ENCODE results near the gene MED27. TPM values are rescaled to one million over a fixed set of nuclear protein-coding genes. Genes with fewer than 3 reads are reported as not detected.

The MED27 gene
- total RNA-seq, 1 donor: 25.7 TPM

DNA sequence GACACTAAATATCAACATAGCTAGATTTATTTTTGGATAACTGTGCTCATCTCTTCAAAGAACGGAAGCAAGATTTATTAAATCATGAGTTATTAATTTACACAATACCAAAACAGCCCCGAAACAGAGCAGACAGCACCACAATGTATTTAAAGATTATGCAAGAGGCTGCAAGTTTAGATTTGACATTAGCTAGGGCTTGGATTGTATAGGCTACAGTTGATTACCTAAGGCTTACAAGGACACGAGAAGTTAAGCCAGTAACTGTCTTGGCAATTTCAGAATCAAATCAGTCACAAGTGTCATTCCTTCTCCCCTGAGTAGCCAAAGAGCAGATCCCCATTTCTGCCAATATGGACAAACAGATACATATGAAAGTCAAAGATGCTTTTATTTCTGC, 152.6 kb downstream of the MED27 start:
- Histone ChIP-seq H3K27ac (ENCODE audit: low read depth, low read length) (no peak overlapping the region), H4K20me1 (ENCODE audit: insufficient read depth, low read length) (peaks cover 37% of the 10 kb centered on the region), H3K4me1 (ENCODE audit: insufficient read depth, low read length) (no peaks in the 10 kb centered on the region), H3K36me3 (ENCODE audit: insufficient read depth, low read length) (no peaks in the 10 kb centered on the region), H3K9me3 (ENCODE audit: low read depth, low read length) (no peaks in the 10 kb centered on the region), H3K79me2 (ENCODE audit: insufficient read depth, low read length) (peaks cover 29% of the 10 kb centered on the region), H3K4me3 (ENCODE audit: insufficient read depth, low read length) (no peak overlapping the region), H3K27me3 (ENCODE audit: insufficient read depth, low read length) (no peaks in the 10 kb centered on the region), H2AFZ (ENCODE audit: low read length) (no peak overlapping the region), H3K4me2 (ENCODE audit: insufficient read depth, low read length) (no peak overlapping the region)
- no peak for DNase-seq (ENCODE audit: insufficient read length, low spot score, missing footprints)
- TF ChIP-seq, protein P1, sequence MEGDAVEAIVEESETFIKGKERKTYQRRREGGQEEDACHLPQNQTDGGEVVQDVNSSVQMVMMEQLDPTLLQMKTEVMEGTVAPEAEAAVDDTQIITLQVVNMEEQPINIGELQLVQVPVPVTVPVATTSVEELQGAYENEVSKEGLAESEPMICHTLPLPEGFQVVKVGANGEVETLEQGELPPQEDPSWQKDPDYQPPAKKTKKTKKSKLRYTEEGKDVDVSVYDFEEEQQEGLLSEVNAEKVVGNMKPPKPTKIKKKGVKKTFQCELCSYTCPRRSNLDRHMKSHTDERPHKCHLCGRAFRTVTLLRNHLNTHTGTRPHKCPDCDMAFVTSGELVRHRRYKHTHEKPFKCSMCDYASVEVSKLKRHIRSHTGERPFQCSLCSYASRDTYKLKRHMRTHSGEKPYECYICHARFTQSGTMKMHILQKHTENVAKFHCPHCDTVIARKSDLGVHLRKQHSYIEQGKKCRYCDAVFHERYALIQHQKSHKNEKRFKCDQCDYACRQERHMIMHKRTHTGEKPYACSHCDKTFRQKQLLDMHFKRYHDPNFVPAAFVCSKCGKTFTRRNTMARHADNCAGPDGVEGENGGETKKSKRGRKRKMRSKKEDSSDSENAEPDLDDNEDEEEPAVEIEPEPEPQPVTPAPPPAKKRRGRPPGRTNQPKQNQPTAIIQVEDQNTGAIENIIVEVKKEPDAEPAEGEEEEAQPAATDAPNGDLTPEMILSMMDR (IDR thresholded peaks at IDR 0.05; ENCODE audit: extremely low read depth, low read depth, low read length): no peak

DNA sequence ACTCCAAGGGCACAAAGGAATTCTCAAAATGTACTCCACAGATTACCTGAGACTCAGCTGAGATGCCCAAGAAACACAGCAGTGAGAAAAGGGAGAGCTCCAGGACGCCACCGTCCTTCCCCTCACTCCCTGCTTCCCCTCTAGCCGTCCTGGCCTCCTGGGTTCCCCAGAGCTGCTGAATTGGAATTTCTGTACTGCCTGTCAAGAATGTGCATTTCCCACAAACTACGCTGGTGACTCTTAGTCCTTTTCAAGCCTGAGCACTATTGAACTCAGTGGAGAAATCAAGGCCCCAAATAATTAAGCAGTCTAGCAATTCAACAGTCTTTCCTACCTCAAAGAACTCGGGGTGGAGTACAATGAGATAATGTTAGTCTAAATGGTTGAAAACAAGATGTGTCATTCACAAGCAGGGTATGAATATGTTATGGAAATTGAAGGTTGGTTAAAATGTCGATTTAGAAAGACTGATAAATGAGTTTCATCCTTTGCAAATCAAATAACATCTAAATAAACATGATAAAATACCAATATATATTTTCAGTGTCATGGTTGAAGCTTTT, 153.2 kb downstream of the MED27 start:
- TF ChIP-seq, protein P1 (IDR thresholded peaks at IDR 0.05; ENCODE audit: extremely low read depth, low read depth, low read length): no peak
- no peaks in the 10 kb centered on the region for H3K9me3 ChIP-seq (ENCODE audit: low read depth, low read length)
- H3K36me3 ChIP-seq (ENCODE audit: insufficient read depth, low read length): no peaks in the 10 kb centered on the region
- H3K4me1 ChIP-seq (ENCODE audit: insufficient read depth, low read length): no peaks in the 10 kb centered on the region
- peaks cover 24% of the 10 kb centered on the region for H3K79me2 ChIP-seq (ENCODE audit: insufficient read depth, low read length)
- peaks cover 34% of the 10 kb centered on the region for H4K20me1 ChIP-seq (ENCODE audit: insufficient read depth, low read length)
- DNase-seq (ENCODE audit: insufficient read length, low spot score, missing footprints): no peak
- no peak overlapping the region for H3K4me2 ChIP-seq (ENCODE audit: insufficient read depth, low read length)
- no peak overlapping the region for H2AFZ ChIP-seq (ENCODE audit: low read length)
- H3K4me3 ChIP-seq (ENCODE audit: insufficient read depth, low read length): no peak overlapping the region
- H3K27ac ChIP-seq (ENCODE audit: low read depth, low read length): no peak overlapping the region
- H3K27me3 ChIP-seq (ENCODE audit: insufficient read depth, low read length): no peaks in the 10 kb centered on the region

GRCh38 chr9:131925677-131926177, 153.9 kb downstream of the MED27 start:
- Histone ChIP-seq H3K27ac (ENCODE audit: low read depth, low read length) (no peak overlapping the region), H3K36me3 (ENCODE audit: insufficient read depth, low read length) (no peaks in the 10 kb centered on the region), H2AFZ (ENCODE audit: low read length) (no peak overlapping the region), H3K27me3 (ENCODE audit: insufficient read depth, low read length) (no peaks in the 10 kb centered on the region), H4K20me1 (ENCODE audit: insufficient read depth, low read length) (peaks cover 39% of the 10 kb centered on the region), H3K4me3 (ENCODE audit: insufficient read depth, low read length) (no peak overlapping the region), H3K79me2 (ENCODE audit: insufficient read depth, low read length) (peaks cover 26% of the 10 kb centered on the region), H3K4me2 (ENCODE audit: insufficient read depth, low read length) (no peak overlapping the region), H3K9me3 (ENCODE audit: low read depth, low read length) (no peaks in the 10 kb centered on the region), H3K4me1 (ENCODE audit: insufficient read depth, low read length) (no peaks in the 10 kb centered on the region)
- DNase-seq (ENCODE audit: insufficient read length, low spot score, missing footprints): no peak
- TF ChIP-seq, protein P1 (IDR thresholded peaks at IDR 0.05; ENCODE audit: extremely low read depth, low read depth, low read length): no peak

DNA sequence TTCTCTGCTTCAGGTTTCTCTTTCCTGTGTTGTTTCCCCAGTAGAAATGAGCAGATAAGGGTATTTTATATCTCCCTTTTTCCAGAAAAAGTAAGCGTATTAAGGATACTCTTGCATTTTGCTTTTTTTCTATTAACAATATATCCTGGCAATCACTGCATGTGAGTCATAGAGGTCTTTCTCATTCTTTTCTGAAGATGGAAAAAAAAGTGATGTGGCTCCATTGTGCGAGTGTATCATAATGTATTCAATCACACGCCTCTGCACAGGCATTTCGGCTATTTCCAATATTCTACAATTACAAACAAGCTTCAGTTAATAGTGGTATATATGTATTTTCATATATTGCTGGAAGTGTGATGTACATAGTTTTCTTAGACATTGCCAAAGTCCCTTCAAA, 155.9 kb downstream of the MED27 start:
- peaks cover 42% of the 10 kb centered on the region for H4K20me1 ChIP-seq (ENCODE audit: insufficient read depth, low read length)
- no peak overlapping the region for H3K4me2 ChIP-seq (ENCODE audit: insufficient read depth, low read length)
- no peak overlapping the region for H3K27ac ChIP-seq (ENCODE audit: low read depth, low read length)
- no peak overlapping the region for H2AFZ ChIP-seq (ENCODE audit: low read length)
- H3K4me1 ChIP-seq (ENCODE audit: insufficient read depth, low read length): no peaks in the 10 kb centered on the region
- DNase-seq (ENCODE audit: insufficient read length, low spot score, missing footprints): no peak
- no peaks in the 10 kb centered on the region for H3K27me3 ChIP-seq (ENCODE audit: insufficient read depth, low read length)
- TF ChIP-seq, protein P1 (IDR thresholded peaks at IDR 0.05; ENCODE audit: extremely low read depth, low read depth, low read length): no peak
- H3K79me2 ChIP-seq (ENCODE audit: insufficient read depth, low read length): peaks cover 28% of the 10 kb centered on the region
- no peaks in the 10 kb centered on the region for H3K36me3 ChIP-seq (ENCODE audit: insufficient read depth, low read length)
- H3K9me3 ChIP-seq (ENCODE audit: low read depth, low read length): no peaks in the 10 kb centered on the region
- H3K4me3 ChIP-seq (ENCODE audit: insufficient read depth, low read length): no peak overlapping the region
